Endothelial cell (in vitro differentiated cells): Measurements from ENCODE around the gene OSTM1. TPM values are rescaled to one million over a fixed set of nuclear protein-coding genes. Genes with fewer than 3 reads are reported as not detected.

ENCODE experiments used
- DNase-seq: peaks from one replicate; pipeline ENCODE4 v3.0.0; 2021; ENCODE audit warnings: low spot score
- H3K27ac Mint-ChIP-seq: one replicate; pipeline ENCODE4 v1.8.0; 2021; ENCODE audit warnings: mixed read lengths, inconsistent platforms; ENCODE audit not compliant: unreplicated experiment
- H3K27me3 Mint-ChIP-seq: one replicate; pipeline ENCODE4 v1.8.0; 2021; ENCODE audit warnings: mild to moderate bottlenecking, moderate library complexity, mixed read lengths, inconsistent platforms; ENCODE audit not compliant: unreplicated experiment
- H3K36me3 Mint-ChIP-seq: one replicate; pipeline ENCODE4 v1.8.0; 2021; ENCODE audit warnings: mild to moderate bottlenecking, low read depth, mixed read lengths, inconsistent platforms; ENCODE audit not compliant: unreplicated experiment
- H3K4me1 Mint-ChIP-seq: one replicate; pipeline ENCODE4 v1.8.0; 2021; ENCODE audit warnings: mild to moderate bottlenecking, mixed read lengths, inconsistent platforms; ENCODE audit not compliant: unreplicated experiment
- H3K4me3 Mint-ChIP-seq: one replicate; pipeline ENCODE4 v1.8.0; 2021; ENCODE audit warnings: mild to moderate bottlenecking, mixed read lengths, inconsistent platforms; ENCODE audit not compliant: unreplicated experiment
- H3K9me3 Mint-ChIP-seq: one replicate; pipeline ENCODE4 v1.8.0; 2021; ENCODE audit warnings: mixed read lengths, inconsistent platforms; ENCODE audit not compliant: unreplicated experiment
- CTCF ChIP-seq: fragments of 200-600 bp; sonication (generic); IDR thresholded peaks from one replicate; pipeline ENCODE4 v1.5.0; 2021; ENCODE audit warnings: antibody characterized with exemption; ENCODE audit not compliant: unreplicated experiment
- total RNA-seq: library from RNA; stranded (reverse); fragmentation: NEBNext Ultra II Directional; extraction: Animal tissue kit (Norgen Biotek cat#: 25700); gene quantifications from one replicate; pipeline ENCODE4 v1.2.1, GENCODE V29; 2021; ENCODE audit not compliant: unreplicated experiment

The OSTM1 gene
- total RNA-seq, 1 donor from 2014 or later: 22.7 TPM

- Mint-ChIP-seq H3K9me3 (no peaks in the 10 kb centered on the region), H3K27me3 (peaks cover 1% of the 10 kb centered on the region), H3K4me1 (no peaks in the 10 kb centered on the region), H3K27ac (no peak overlapping the region), H3K36me3 (no peaks in the 10 kb centered on the region), H3K4me3 (no peak overlapping the region)
- no peak for TF ChIP-seq CTCF
- DNase-seq: no peak
These were observed 31.0 kb upstream of the OSTM1 start for GRCh38 chr6:108105571-108105970.

GRCh38 chr6:108102965-108103364, 28.4 kb upstream of the OSTM1 start:
- H3K4me1 Mint-ChIP-seq: no peaks in the 10 kb centered on the region
- no peak for TF ChIP-seq CTCF
- H3K27ac Mint-ChIP-seq: no peak overlapping the region
- H3K9me3 Mint-ChIP-seq: no peaks in the 10 kb centered on the region
- DNase-seq: no peak
- H3K4me3 Mint-ChIP-seq: no peak overlapping the region
- H3K27me3 Mint-ChIP-seq: peaks cover 1% of the 10 kb centered on the region
- no peaks in the 10 kb centered on the region for H3K36me3 Mint-ChIP-seq

- TF ChIP-seq CTCF: no peak
- Mint-ChIP-seq H3K9me3 (no peaks in the 10 kb centered on the region), H3K27me3 (peaks cover 1% of the 10 kb centered on the region), H3K27ac (no peak overlapping the region), H3K4me3 (no peak overlapping the region), H3K4me1 (no peaks in the 10 kb centered on the region), H3K36me3 (no peaks in the 10 kb centered on the region)
- DNase-seq: no peak
These were observed 25.5 kb upstream of the OSTM1 start for GRCh38 chr6:108100003-108100402.

- Mint-ChIP-seq H3K9me3 (no peaks in the 10 kb centered on the region), H3K27ac (no peak overlapping the region), H3K4me3 (no peak overlapping the region), H3K27me3 (peaks cover 1% of the 10 kb centered on the region), H3K4me1 (no peaks in the 10 kb centered on the region), H3K36me3 (no peaks in the 10 kb centered on the region)
- no peak for DNase-seq
- no peak for TF ChIP-seq CTCF
These were observed 23.3 kb upstream of the OSTM1 start for GRCh38 chr6:108097882-108098281.

GRCh38 chr6:108093781-108094300, 19.3 kb upstream of the OSTM1 start:
- no peak overlapping the region for H3K27ac Mint-ChIP-seq
- H3K27me3 Mint-ChIP-seq: no peaks in the 10 kb centered on the region
- no peak overlapping the region for H3K4me3 Mint-ChIP-seq

More at GRCh38 chr6:108093781-108094300, 19.3 kb upstream of the OSTM1 start:
- TF ChIP-seq CTCF: no peak
- DNase-seq: no peak
- H3K9me3 Mint-ChIP-seq: no peaks in the 10 kb centered on the region
- no peaks in the 10 kb centered on the region for H3K4me1 Mint-ChIP-seq
- H3K36me3 Mint-ChIP-seq: no peaks in the 10 kb centered on the region
